ENCODE data around the gene CYFIP1. TPM values are rescaled to one million over a fixed set of nuclear protein-coding genes. Genes with fewer than 3 reads are reported as not detected.

Gene CYFIP1
- total and polyA plus RNA-seq, 2 of the 13 experiments (the other 11 are each of a cell fraction or from before 2014, with no cell fraction given), result 38.1 to 58.3 TPM

DNA sequence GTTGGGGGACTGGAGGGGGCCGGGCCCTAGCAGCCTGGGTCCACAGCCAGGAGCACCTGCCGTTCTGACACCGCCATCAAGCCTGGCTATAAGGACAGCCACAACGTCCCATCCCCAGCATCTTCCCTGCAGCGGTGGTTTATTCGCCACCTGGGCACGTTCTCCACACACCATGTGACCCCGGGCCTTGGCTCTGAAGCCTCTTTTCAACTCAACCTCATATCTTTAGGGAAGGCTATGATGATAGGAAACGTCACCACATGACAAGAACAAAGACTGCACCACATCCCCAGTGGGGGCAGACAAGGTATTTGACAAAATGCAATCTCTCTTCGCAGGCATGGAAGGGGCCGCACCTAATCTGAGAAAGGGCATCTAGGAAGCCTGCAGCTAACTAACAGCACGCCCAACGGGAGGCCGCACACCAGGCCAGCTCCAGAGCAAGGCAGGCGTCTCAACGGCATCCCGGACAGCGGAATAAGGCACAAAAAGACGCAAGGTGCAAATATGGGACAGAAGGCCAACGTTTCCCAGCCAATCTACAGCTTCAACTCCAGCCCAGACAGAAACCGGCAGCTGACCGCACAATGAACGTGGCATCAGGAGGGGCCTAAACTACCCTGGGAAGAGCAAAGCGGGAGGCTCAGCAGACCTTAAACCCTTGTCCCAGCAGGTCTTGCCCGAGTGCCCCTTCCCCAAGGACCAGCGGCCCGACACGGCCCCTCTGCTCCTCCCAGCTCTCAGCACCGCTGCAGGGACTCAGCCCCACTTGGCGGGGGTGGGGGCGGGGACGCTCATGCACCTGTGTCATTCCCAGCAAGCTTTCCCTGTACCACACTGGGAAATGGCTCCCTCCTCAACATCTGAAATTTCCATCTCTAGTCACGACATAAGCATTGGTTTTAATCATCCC, 99.8 kb downstream of the CYFIP1 start:
- in situ Hi-C loops (cut with HindIII; ENCODE audit: extremely low pct_ligation_motif_present, low pct_unique_long_range_greater_than_20kb), result no loop called here
- POLR2A ChIA-PET, result no interaction called here
- intact Hi-C loops (cut with micrococcal nuclease; ENCODE audit: unreplicated experiment), result no loop called here
- FAIRE-seq (no peak), DNase-seq (ENCODE audit: low spot score) (no peak), ATAC-seq (no peak)
- CTCF ChIA-PET (ENCODE audit: low intra/inter-chr PET ratio, low total read pairs), result no interaction called here
- BruUV-seq (replicated peaks), result no TSS peak
- H2AFZ ChIP-seq (ENCODE audit: low read length), result no peak overlapping the region
- H3K4me3 ChIP-seq (replicated peaks in 1 of 3; ENCODE audit: insufficient read depth in 1 of 3, low read depth in 2 of 3, low read length in 3 of 3), result no peak overlapping the region
- H3K4me1 ChIP-seq (ENCODE audit: insufficient read depth, low read length), result peaks cover 7% of the 10 kb centered on the region; the same call in 1 of the 2 replicates
- no peak overlapping the region for H3K9ac ChIP-seq (ENCODE audit: insufficient read depth, low read depth, low read length)
- TF ChIP-seq HNRNPH1 (optimal IDR thresholded peaks at IDR 0.05; ENCODE audit: low read depth, low read length) (no peak), RCOR2 (CRISPR knock-in tag; IDR thresholded peaks at IDR 0.05) (no peak), ZNF468 (CRISPR knock-in tag; IDR thresholded peaks at IDR 0.05) (no peak), KDM4B (CRISPR knock-in tag; IDR thresholded peaks at IDR 0.05) (no peak), NBN (conservative IDR thresholded peaks at IDR 0.05) (no peak), ZFP36L2 (CRISPR knock-in tag; IDR thresholded peaks at IDR 0.05) (no peak), CEBPB (IDR thresholded peaks at IDR 0.05; ENCODE audit: borderline replicate concordance, low read depth, low read length) (no peak), ZNF776 (CRISPR knock-in tag; IDR thresholded peaks at IDR 0.05) (no peak), MAFG (CRISPR knock-in tag; IDR thresholded peaks at IDR 0.05) (no peak), POLR2AphosphoS2 (IDR thresholded peaks at IDR 0.05; ENCODE audit: low read depth, low read length) (no peak), YEATS4 (CRISPR knock-in tag; IDR thresholded peaks at IDR 0.05; ENCODE audit: borderline replicate concordance) (no peak), ZFP82 (CRISPR knock-in tag; IDR thresholded peaks at IDR 0.05; ENCODE audit: borderline replicate concordance) (no peak)
- TF ChIP-seq, protein P1, sequence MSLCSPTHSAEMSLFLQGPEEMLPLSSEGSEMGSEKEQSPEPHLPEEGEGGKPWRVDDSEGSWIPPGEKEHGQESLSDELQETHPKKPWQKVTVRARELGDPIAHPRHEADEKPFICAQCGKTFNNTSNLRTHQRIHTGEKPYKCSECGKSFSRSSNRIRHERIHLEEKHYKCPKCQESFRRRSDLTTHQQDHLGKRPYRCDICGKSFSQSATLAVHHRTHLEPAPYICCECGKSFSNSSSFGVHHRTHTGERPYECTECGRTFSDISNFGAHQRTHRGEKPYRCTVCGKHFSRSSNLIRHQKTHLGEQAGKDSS (CRISPR knock-in tag; IDR thresholded peaks at IDR 0.05; ENCODE audit: borderline replicate concordance, low read depth), result no peak
- TF ChIP-seq, protein P2, sequence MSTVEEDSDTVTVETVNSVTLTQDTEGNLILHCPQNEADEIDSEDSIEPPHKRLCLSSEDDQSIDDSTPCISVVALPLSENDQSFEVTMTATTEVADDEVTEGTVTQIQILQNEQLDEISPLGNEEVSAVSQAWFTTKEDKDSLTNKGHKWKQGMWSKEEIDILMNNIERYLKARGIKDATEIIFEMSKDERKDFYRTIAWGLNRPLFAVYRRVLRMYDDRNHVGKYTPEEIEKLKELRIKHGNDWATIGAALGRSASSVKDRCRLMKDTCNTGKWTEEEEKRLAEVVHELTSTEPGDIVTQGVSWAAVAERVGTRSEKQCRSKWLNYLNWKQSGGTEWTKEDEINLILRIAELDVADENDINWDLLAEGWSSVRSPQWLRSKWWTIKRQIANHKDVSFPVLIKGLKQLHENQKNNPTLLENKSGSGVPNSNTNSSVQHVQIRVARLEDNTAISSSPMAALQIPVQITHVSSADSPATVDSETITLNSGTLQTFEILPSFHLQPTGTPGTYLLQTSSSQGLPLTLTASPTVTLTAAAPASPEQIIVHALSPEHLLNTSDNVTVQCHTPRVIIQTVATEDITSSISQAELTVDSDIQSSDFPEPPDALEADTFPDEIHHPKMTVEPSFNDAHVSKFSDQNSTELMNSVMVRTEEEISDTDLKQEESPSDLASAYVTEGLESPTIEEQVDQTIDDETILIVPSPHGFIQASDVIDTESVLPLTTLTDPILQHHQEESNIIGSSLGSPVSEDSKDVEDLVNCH (CRISPR knock-in tag; IDR thresholded peaks at IDR 0.05), result no peak
- H4K20me1 ChIP-seq (ENCODE audit: insufficient read depth, low read length), result no peaks in the 10 kb centered on the region
- no peak overlapping the region for H3K4me2 ChIP-seq (ENCODE audit: low read depth, low read length)
- no peaks in the 10 kb centered on the region for H3K27me3 ChIP-seq (ENCODE audit: control insufficient read depth in 1 of 2, insufficient read depth in 2 of 2, low read length in 2 of 2)
- no peaks in the 10 kb centered on the region for H3K79me2 ChIP-seq (ENCODE audit: insufficient read depth, low read length)
- no peak overlapping the region for H3K27ac ChIP-seq (ENCODE audit: extremely low read length, insufficient read depth, low read length)
- H3K36me3 ChIP-seq (replicated peaks in 1 of 2; ENCODE audit: control insufficient read depth in 1 of 2, insufficient read depth in 2 of 2, low read length in 2 of 2), result peaks cover 12 to 41% of the 10 kb centered on the region in 2 experiments
- 93% methylated on average over 25 of the region's 33 CpGs for WGBS (ENCODE audit: low lambda C conversion rate)
- H3K9me3 ChIP-seq (ENCODE audit: low read length), result no peaks in the 10 kb centered on the region
